GM11168 (cell line): ENCODE measurements around the gene CCDC27.

Experiments
- in situ Hi-C: fragments of 300-500 bp; cut with MboI; formaldehyde crosslinking; loops from one replicate; pipeline ENCODE4 v1.12.0; 2022; ENCODE audit warnings: low sequenced_read_pairs; ENCODE audit not compliant: unreplicated experiment

The CCDC27 gene

GRCh38 chr1:3752400-3752945, at the start of gene CCDC27:
Gene CCDC27 (plus strand): TSS chr1:3752450. CDS start chr1:3752482, 32 bp downstream.
- in situ Hi-C loops: no loop called here

GRCh38 chr1:3702528-3702927, 49.7 kb upstream of the CCDC27 start:
- in situ Hi-C loops: no loop called here

GRCh38 chr1:3702990-3703728, 49.1 kb upstream of the CCDC27 start:
- in situ Hi-C loops: no loop called here

DNA sequence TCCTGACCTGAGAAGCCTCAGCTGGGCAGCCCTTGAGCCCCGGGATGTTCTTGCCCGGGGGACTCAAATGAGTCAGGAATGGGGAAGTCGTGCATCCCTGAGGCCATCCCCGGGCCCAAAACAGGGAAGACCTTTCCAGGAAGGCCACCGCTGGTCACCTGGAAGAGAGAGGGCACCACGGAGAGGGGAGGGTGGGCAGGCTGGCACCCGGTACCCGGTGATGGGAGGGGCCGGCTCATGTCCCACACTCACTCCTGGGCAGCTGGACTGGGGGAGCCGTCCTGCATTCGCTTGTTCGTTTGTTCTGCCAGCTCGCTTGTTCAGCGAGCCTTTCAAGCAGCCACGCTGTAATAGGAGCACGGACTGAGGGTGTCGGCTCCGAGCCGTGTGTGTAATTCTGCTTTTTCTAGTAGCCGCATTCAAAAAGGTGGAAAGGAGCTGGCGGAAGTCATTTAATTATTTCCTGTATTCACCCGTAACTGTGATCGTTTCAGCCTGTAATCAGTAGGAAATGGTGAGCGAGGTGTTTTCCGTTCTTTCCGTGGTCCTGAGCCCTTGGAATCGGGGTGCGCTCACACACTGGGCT, 48.4 kb upstream of the CCDC27 start:
- in situ Hi-C loops: no loop called here

- in situ Hi-C loops: no loop called here
These were observed 46.8 kb upstream of the CCDC27 start for GRCh38 chr1:3705341-3705950.

- in situ Hi-C loops: no loop called here
These were observed 45.5 kb upstream of the CCDC27 start for GRCh38 chr1:3706651-3707297.

DNA sequence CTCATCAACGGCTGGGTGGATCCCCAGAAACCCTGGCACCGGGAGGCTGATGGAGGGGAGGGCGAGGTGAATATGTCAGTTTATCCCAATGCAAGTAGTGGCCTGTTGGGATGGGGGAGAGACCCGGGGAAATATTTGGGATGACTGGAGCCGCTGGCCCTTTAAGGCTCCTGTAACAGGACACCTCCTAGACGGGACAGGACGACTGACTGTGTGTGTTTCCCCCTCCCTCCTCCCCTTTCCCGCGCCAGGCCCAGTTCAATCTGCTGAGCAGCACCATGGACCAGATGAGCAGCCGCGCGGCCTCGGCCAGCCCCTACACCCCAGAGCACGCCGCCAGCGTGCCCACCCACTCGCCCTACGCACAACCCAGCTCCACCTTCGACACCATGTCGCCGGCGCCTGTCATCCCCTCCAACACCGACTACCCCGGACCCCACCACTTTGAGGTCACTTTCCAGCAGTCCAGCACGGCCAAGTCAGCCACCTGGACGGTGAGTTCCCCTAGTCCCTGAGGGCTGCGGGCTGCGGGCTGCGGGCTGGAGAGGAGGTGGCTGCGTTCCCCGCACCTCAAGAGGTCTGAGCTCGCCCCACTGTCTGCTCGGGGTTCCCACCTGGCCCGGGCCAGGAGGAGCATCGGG, 44.8 kb upstream of the CCDC27 start:
- in situ Hi-C loops: no loop called here

GRCh38 chr1:3707939-3708328, 44.3 kb upstream of the CCDC27 start:
- in situ Hi-C loops: no loop called here

DNA sequence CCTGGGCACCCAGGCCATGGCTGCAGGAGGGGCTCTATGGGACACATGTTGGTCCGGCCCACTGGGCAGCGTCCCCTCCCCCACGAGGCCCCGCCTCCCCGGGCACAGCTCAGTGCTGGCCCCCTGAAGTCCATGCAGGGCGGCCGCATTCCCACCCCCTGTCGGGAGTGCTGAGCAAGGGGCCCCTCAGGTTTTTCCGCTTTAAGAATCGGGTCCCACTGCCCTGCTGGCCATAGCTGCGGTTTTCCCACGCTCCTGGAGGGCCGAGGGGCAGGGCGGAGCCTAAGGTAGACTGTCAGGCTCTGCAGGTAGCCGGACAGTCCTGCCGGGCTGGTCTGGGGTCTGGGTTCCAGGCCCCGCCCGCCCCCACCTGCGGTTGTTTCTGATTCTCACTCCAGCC, 43.5 kb upstream of the CCDC27 start:
- in situ Hi-C loops: no loop called here

DNA sequence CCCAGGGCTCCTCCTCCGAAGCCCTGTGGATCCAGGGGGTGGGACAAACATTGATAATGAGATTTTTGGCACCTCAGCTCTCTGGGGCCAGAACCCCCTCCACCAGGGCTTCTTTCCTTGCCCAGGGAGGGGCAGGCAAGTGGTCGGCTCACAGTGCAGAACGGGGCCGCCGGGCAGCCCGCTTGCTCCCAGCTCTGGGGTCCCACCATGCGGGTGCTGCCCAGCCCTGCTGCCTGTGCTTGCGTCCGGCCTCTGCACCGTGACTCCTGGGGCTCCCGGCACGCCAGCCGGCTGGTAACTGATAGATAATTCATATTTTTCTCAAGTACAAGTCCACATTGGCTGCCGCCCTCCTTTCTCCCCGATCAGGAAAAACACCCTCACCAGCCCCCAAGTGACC, 42.0 kb upstream of the CCDC27 start:
- in situ Hi-C loops: no loop called here

DNA sequence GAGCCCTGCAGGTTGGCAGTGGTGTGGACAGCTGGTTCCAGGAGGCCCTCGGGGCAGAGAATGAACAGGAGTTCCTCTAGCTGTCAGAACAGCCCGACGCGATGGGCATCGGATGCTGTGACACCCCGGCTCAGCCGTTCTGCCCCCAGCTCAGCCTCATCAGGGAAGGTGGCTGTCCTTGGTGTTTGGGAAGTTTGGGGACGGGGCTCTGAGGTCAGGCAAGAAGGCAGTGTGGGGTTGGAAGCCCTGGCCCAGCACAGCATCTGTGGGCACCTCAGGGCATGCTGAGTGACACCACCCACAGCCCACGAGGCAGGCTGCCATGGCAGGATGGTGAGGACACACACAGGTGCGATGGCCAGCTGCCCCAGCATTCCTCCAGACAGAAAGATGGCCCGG, 40.9 kb upstream of the CCDC27 start:
- in situ Hi-C loops: no loop called here

DNA sequence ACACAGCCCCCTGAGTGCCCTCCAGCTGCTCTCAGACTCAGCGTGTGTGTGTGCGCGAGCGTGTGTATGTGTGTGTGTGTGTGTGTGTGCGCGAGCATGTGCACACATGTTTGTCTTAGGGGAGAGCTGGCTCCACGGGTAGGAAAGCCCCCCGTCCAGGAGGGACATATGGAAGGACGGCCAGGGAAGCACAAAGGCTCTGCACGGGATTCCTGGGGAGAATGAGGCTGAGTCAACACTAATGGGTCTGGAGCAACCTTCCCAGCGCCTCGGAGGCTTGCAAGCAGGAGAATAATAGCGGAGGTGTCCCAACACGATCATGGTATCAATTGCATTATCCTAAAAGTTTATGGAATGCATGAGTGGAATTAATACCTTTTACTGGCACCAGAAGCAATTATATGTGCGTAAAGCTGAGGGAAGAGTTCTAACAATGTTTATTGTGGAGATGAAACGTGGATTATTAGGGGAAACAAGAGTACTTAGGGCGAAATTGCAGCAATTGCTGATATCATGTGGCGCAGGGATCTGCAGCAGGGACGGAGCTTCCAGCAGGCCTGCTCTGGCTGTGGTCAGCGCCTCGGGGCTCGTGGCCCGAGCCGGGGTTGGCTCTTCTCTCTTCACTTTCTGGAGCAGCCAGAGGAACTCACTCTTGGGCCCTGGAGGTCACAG, 40.3 kb upstream of the CCDC27 start:
- in situ Hi-C loops: no loop called here

GRCh38 chr1:3712573-3713535, 39.4 kb upstream of the CCDC27 start:
- in situ Hi-C loops: no loop called here

- in situ Hi-C loops: no loop called here
These were observed 38.4 kb upstream of the CCDC27 start for GRCh38 chr1:3713840-3714239.

- in situ Hi-C loops: no loop called here
These were observed 37.9 kb upstream of the CCDC27 start for GRCh38 chr1:3714284-3714741.

DNA sequence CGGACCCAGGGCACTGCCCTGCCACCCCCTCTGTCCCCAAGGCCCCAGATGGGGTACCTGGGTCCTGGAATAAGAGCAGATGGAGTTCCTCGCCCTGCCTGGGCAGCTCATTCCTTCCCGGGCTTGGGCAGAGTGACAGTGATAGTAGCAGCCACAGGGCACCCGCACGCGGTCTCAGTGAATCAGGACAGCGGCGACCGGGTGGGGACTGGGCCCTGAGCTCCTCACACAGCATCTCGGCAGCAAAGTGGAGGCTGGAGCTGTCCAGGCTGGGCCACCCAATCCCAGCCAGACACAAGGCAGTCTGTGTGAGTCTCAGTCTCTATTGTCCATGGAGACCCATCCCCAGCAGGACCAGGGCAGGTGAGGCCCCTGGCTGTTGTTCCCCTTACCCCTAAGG, 37.4 kb upstream of the CCDC27 start:
- in situ Hi-C loops: no loop called here

DNA sequence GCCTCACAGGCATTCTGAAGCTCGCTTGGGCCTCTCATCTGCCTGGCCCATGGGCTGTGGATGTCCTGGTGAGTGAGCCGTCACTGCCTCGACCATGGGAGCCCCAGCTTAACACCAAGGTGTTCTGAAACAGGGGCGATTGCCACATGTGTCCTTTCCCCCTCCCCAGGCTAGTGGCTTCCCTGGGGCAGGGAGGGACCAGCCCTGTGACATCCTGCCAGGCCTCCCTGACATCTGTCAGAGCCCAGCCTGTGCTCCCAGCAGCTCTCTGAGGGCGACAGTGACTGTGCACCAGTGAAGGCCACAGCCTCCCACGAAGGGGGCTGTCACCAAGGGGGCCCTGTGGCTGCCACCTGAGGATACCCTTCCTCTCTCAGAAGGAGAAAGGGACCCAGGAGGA, 35.9 kb upstream of the CCDC27 start:
- in situ Hi-C loops: no loop called here

DNA sequence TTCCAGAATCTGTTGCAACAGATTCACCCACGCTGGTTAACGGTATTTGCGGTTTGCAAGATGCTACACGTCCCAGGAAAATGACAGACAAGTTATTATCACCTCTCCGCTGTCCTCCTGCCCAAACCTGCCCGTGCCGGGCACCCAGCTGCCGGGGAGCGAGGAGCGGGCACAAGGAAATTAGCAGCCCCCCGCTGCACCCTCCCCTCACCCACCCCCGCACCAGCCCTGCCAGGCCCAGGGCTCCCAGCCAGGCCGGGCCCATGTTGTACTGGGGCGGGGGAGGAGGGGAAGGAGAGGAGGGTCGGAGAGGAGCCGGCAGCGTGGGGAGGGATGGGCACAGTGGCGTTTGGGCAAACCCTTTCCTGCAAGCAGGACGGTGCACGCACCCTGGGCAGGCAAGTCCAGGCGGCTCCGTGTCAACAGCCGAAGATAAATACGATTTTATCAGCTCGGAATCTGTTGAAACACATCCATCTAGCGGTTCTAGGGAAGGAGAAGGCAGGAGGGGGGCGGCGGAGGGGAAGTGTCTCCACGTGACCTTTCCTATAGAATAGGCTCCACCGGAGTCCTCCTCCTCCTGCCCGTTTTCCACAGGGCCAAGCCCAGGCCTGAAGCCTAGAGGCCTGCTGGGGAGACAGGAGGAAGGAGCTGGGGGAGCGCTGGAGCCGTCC, 35.1 kb upstream of the CCDC27 start:
- in situ Hi-C loops: no loop called here
